Right atrium auricular region (tissue), 2 donors: ENCODE results near the gene SPOCK1. TPM values are rescaled to one million over a fixed set of nuclear protein-coding genes. Genes with fewer than 3 reads are reported as not detected.

ENCODE experiments used
- DNase-seq: peaks from one replicate; pipeline ENCODE4 v3.0.0-alpha.2; 2019; ENCODE audit warnings: low spot score
- H3K27ac ChIP-seq, 2 donors: fragments of 200-600 bp; sonication (generic); 1 replicate in 1 of 2; 2 replicates in 1 of 2; pipeline ENCODE4 v1.5.1; 2016 to 2019
- H3K27me3 ChIP-seq, 2 donors: fragments of 200-600 bp; sonication (generic); one replicate each; pipeline versions ENCODE4 v1.5.1 to v1.6.0; 2017 to 2019
- H3K36me3 ChIP-seq: fragments of 200-600 bp; sonication (generic); one replicate; pipeline ENCODE4 v1.5.1; 2016
- H3K4me1 ChIP-seq, 2 donors: fragments of 200-600 bp; sonication (generic); one replicate each; pipeline versions ENCODE4 v1.5.1 to v1.6.0; 2017 to 2019
- H3K4me3 ChIP-seq, 2 donors: fragments of 200-600 bp; sonication (generic); 1 replicate in 1 of 2; 2 replicates in 1 of 2; pipeline ENCODE4 v1.5.1; 2017 to 2019; ENCODE audit warnings: mild to moderate bottlenecking in 1 of 2, moderate library complexity in 1 of 2
- H3K9me3 ChIP-seq, 2 donors: fragments of 200-600 bp; sonication (generic); one replicate each; pipeline ENCODE4 v1.5.1; 2019
- total RNA-seq, 2 donors: library from RNA; depleted of rRNA; stranded (reverse); fragments of >200 nt; gene quantifications; one replicate each; pipeline ENCODE4 v1.1.0, GENCODE V29; 2016
- TF ChIP-seq, protein P1 (sequence below), 2 donors: fragments of 200-600 bp; sonication (generic); IDR thresholded peaks; one replicate each; pipeline ENCODE4 v1.5.1; 2019; ENCODE audit warnings: antibody characterized with exemption in 2 of 2

The SPOCK1 gene
- total RNA-seq, 2 donors from 2014 or later: 59.8 to 84.5 TPM

DNA sequence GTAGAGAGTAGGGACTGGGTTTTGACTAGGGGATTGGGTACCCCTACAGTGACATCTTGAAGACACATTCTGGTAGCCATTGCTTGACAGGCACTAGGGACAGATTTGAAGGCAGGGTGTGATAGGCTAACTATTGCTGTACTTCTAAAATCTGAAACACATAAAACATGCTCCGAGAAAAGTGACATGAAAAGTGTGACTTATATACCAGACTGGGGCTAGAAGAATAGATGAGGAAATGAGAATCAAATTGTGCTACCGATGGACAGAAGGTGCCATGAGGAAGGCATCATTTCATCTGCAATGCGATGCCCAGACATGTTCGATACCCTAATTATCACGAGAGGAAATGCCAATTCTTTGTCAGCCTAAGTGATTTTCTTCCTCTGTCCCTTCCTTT, 475.8 kb downstream of the SPOCK1 start:
- Histone ChIP-seq H3K9me3 (no peaks in the 10 kb centered on the region), H3K4me3 (no peak overlapping the region), H3K36me3 (no peaks in the 10 kb centered on the region), H3K27me3 (no peaks in the 10 kb centered on the region), H3K4me1 (peaks cover 0 to 14% of the 10 kb centered on the region in 2 donors), H3K27ac (no peak overlapping the region)
- DNase-seq: no peak
- TF ChIP-seq, protein P1, sequence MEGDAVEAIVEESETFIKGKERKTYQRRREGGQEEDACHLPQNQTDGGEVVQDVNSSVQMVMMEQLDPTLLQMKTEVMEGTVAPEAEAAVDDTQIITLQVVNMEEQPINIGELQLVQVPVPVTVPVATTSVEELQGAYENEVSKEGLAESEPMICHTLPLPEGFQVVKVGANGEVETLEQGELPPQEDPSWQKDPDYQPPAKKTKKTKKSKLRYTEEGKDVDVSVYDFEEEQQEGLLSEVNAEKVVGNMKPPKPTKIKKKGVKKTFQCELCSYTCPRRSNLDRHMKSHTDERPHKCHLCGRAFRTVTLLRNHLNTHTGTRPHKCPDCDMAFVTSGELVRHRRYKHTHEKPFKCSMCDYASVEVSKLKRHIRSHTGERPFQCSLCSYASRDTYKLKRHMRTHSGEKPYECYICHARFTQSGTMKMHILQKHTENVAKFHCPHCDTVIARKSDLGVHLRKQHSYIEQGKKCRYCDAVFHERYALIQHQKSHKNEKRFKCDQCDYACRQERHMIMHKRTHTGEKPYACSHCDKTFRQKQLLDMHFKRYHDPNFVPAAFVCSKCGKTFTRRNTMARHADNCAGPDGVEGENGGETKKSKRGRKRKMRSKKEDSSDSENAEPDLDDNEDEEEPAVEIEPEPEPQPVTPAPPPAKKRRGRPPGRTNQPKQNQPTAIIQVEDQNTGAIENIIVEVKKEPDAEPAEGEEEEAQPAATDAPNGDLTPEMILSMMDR (IDR thresholded peaks at IDR 0.05): no peak

DNA sequence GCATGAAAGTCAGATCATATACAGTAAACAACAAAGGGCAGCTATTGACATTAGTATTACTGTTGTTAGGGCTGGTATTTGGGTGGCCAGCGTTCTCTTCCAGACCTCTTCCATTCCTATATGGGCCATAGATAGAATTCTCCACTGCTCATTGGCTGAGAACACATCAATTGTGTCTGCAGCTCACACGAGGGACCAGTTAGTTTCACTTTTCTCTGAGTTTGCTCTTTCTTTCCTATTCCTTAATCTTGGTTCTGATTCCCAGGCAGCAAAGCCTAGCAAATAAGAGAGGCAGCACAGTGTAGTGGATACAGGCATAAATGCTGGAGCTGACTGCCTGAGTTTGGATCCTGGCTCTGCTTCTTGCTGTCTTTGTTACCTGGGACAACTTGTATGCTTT, 476.4 kb downstream of the SPOCK1 start:
- TF ChIP-seq, protein P1 (IDR thresholded peaks at IDR 0.05): no peak
- DNase-seq: no peak
- Histone ChIP-seq H3K9me3 (no peaks in the 10 kb centered on the region), H3K4me1 (peaks cover 0 to 14% of the 10 kb centered on the region in 2 donors), H3K4me3 (no peak overlapping the region), H3K27ac (peak overlapping the region in 1 of 2 donors; percentile 1), H3K27me3 (no peaks in the 10 kb centered on the region), H3K36me3 (no peaks in the 10 kb centered on the region)

DNA sequence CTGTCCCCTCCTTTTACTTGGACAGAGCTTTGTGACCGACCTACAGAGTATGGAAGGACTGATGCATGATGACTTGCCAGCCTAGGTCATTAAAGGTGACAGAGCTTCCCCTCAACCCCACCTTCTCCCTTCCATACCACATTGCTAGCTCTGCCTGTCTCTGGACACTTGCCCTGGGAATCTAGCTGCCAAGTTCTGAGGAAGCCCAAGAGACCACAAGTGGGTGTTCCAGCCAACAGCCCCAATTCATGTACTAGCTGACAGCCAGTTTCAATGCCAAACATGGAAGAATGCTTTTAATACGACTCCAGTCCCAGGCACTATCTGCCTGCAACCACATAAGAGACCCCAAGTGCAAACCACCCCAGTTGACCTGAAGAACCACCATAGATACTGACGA, 477.1 kb downstream of the SPOCK1 start:
- TF ChIP-seq, protein P1 (IDR thresholded peaks at IDR 0.05): no peak
- Histone ChIP-seq H3K4me1 (peaks cover 0 to 14% of the 10 kb centered on the region in 2 donors), H3K9me3 (no peaks in the 10 kb centered on the region), H3K36me3 (no peaks in the 10 kb centered on the region), H3K27ac (no peak overlapping the region), H3K4me3 (no peak overlapping the region), H3K27me3 (no peaks in the 10 kb centered on the region)
- no peak for DNase-seq

DNA sequence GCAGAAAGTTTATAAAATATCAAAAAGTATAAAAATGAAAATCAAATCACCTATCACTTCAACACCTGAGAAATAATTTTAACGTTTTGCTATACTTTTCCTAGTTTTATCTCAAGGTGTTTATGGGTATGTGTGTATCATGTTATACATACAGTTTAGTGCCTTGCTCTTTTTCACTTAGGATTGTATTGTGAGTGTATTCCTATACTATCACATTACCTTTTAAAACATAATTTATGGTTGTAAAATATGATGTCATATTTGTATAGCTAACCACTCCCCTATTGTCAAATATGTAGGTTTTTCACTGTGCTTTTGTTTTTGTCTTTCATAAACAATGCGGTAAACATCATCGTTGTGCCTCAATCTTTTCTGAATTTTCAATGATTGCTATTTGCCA, 479.9 kb downstream of the SPOCK1 start:
- no peak overlapping the region for H3K27ac ChIP-seq
- H3K4me3 ChIP-seq: no peak overlapping the region
- DNase-seq: no peak
- TF ChIP-seq, protein P1 (IDR thresholded peaks at IDR 0.05): no peak
- H3K9me3 ChIP-seq: no peaks in the 10 kb centered on the region
- no peaks in the 10 kb centered on the region for H3K36me3 ChIP-seq
- peaks cover 0 to 14% of the 10 kb centered on the region in 2 donors for H3K4me1 ChIP-seq
- no peaks in the 10 kb centered on the region for H3K27me3 ChIP-seq

DNA sequence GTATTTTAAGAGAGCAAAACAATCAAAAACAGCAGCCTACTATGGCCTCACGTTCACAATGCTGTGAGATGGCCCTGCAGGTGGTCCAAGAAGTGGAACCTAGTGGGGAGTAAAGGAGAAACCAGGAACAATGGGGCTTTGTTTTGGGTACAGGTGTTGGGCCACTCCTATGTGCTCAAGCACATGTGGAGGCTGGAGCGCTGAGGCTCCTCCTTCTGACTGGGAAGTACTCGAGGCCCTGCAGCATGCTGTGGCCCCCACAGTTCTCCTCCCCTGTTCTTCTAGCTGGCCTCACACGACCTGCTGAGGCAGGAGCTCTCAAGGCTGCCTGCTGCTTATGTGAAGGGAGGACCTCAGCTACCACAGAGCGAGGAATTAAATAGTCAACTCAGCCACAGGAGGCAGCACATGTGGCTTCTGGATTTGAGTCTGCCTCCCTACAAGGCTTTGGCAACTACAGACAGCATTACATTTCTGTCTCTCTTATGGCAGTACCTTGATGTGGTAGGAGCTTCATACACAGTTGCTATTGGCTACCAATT, 482.3 kb downstream of the SPOCK1 start:
- H3K27me3 ChIP-seq: no peaks in the 10 kb centered on the region

More for the DNA sequence above, 482.3 kb downstream of the SPOCK1 start:
- Histone ChIP-seq H3K9me3 (no peaks in the 10 kb centered on the region), H3K4me3 (no peak overlapping the region), H3K27ac (no peak overlapping the region), H3K4me1 (peaks cover 0 to 3% of the 10 kb centered on the region in 2 donors), H3K36me3 (no peaks in the 10 kb centered on the region)
- DNase-seq: peak; percentile 32
- TF ChIP-seq, protein P1 (IDR thresholded peaks at IDR 0.05): no peak
